SK-N-MC (cell line): ENCODE data around the gene ATP8B1.

Experiments
- DNase-seq: peaks from one replicate; pipeline ENCODE4 v3.0.0-alpha.2; 2011; ENCODE audit warnings: low read depth, low spot score
- H3K27ac ChIP-seq: fragments of 200-600 bp; sonication (generic); 2 replicates; pipeline ENCODE4 v1.5.1; 2016; ENCODE audit warnings: mixed run types
- H3K36me3 ChIP-seq: fragments of 200-600 bp; sonication (generic); 2 replicates; pipeline ENCODE4 v1.6.1; 2017; ENCODE audit warnings: antibody characterized with exemption, low read length, mixed read lengths; ENCODE audit not compliant: insufficient read depth
- H3K4me3 ChIP-seq: fragments of 200-600 bp; sonication (generic); 2 replicates; pipeline ENCODE4 v1.5.1; 2016
- H3K9ac ChIP-seq: fragments of 200-600 bp; sonication (generic); 2 replicates; pipeline ENCODE4 v1.8.0; 2017; ENCODE audit warnings: mixed run types, mixed read lengths; ENCODE audit not compliant: insufficient read length
- H3K9me3 ChIP-seq: fragments of 200-600 bp; sonication (generic); 2 replicates; pipeline ENCODE4 v1.6.1; 2017; ENCODE audit warnings: low read depth, mild to moderate bottlenecking, antibody characterized with exemption, low read length, moderate library complexity, mixed read lengths
- EZH2 ChIP-seq: fragments of 200-600 bp; sonication (generic); IDR thresholded peaks from one replicate; pipeline ENCODE4 v1.6.1; 2017; ENCODE audit warnings: antibody characterized with exemption
- FOXP2 ChIP-seq: optimal IDR thresholded peaks from 2 replicates; pipeline ENCODE3; 2011; ENCODE audit warnings: mild to moderate bottlenecking, moderate library complexity; ENCODE audit not compliant: insufficient read depth; ENCODE audit errors: extremely low read length, control extremely low read depth
- POLR2AphosphoS5 ChIP-seq: IDR thresholded peaks from 2 replicates; pipeline ENCODE4 v1.6.1; 2012; ENCODE audit warnings: mild to moderate bottlenecking, low read depth, low read length, borderline replicate concordance

Gene ATP8B1

GRCh38 chr18:57802213-57803102 lies 657 bp downstream of the ATP8B1 start:
- Histone ChIP-seq H3K27ac (no peak overlapping the region), H3K9ac (no peak overlapping the region), H3K4me3 (no peak overlapping the region), H3K9me3 (no peaks in the 10 kb centered on the region), H3K36me3 (no peaks in the 10 kb centered on the region)
- TF ChIP-seq FOXP2 (no peak), POLR2AphosphoS5 (no peak), EZH2 (no peak)
- no peak for DNase-seq

DNA sequence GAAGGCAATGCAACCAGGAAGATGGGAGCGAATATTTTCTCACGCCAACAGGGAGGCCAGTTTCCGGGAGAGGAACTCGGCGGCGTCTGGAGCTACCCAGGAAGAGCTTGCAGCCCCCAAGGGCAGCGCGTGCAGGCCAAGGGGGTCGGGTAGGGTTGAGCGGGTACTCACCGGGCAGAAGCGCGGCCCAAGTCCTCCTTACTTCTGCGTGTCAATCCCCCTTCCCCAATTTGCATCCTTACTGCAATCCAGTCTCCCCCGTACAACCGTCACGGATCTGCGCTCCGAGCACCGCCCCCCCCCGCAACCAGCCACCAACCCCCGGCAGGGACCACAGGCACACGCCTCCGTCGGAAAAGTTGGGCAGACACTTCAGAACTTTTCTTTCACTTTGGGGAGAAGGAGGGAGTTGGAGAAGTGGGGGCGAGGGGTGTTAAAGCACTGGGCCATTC lies 1.3 kb downstream of the ATP8B1 start:
- Histone ChIP-seq H3K27ac (no peak overlapping the region), H3K9me3 (no peaks in the 10 kb centered on the region), H3K4me3 (no peak overlapping the region), H3K9ac (no peak overlapping the region), H3K36me3 (no peaks in the 10 kb centered on the region)
- TF ChIP-seq FOXP2 (no peak), EZH2 (no peak), POLR2AphosphoS5 (no peak)
- no peak for DNase-seq

DNA sequence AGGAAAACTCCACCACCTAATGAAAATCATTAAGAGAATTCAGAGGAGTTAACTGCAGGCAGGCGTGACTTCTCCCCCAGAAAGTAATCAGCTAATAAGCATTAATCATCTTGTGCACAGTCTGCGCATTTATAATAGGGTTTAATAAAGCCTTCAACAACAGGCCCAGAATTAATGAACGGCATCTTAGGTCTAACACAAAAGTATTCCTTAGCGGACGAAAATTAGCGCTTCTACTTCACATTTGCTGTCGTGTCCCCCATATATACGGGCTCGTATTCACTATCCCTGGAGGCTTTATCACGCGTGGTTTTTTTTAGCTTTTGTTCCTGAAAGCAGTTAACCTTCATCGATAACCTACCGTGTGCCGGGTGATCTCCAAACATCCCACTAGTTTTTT lies 1.8 kb downstream of the ATP8B1 start:
- DNase-seq, result no peak
- H3K36me3 ChIP-seq, result no peaks in the 10 kb centered on the region
- no peaks in the 10 kb centered on the region for H3K9me3 ChIP-seq
- no peak overlapping the region for H3K27ac ChIP-seq
- no peak overlapping the region for H3K4me3 ChIP-seq
- H3K9ac ChIP-seq, result no peak overlapping the region
- no peak for TF ChIP-seq POLR2AphosphoS5
- no peak for TF ChIP-seq FOXP2
- no peak for TF ChIP-seq EZH2

- TF ChIP-seq FOXP2 (no peak), EZH2 (no peak), POLR2AphosphoS5 (no peak)
- Histone ChIP-seq H3K27ac (no peak overlapping the region), H3K9ac (no peak overlapping the region), H3K9me3 (no peaks in the 10 kb centered on the region), H3K4me3 (no peak overlapping the region), H3K36me3 (no peaks in the 10 kb centered on the region)
- DNase-seq, result no peak
These were observed 4.3 kb downstream of the ATP8B1 start for GRCh38 chr18:57798713-57799373.

- H3K4me3 ChIP-seq, result no peak overlapping the region
- TF ChIP-seq EZH2 (no peak), POLR2AphosphoS5 (no peak), FOXP2 (no peak)
- no peak overlapping the region for H3K9ac ChIP-seq
- H3K27ac ChIP-seq, result no peak overlapping the region
- no peaks in the 10 kb centered on the region for H3K36me3 ChIP-seq
- no peaks in the 10 kb centered on the region for H3K9me3 ChIP-seq
- DNase-seq, result no peak
These were observed 5.9 kb downstream of the ATP8B1 start for GRCh38 chr18:57797209-57797651.

- no peak overlapping the region for H3K4me3 ChIP-seq
- no peak for TF ChIP-seq FOXP2
- TF ChIP-seq POLR2AphosphoS5, result no peak
- TF ChIP-seq EZH2, result no peak
- DNase-seq, result no peak
These were observed 8.0 kb downstream of the ATP8B1 start for GRCh38 chr18:57794951-57795728.

DNA sequence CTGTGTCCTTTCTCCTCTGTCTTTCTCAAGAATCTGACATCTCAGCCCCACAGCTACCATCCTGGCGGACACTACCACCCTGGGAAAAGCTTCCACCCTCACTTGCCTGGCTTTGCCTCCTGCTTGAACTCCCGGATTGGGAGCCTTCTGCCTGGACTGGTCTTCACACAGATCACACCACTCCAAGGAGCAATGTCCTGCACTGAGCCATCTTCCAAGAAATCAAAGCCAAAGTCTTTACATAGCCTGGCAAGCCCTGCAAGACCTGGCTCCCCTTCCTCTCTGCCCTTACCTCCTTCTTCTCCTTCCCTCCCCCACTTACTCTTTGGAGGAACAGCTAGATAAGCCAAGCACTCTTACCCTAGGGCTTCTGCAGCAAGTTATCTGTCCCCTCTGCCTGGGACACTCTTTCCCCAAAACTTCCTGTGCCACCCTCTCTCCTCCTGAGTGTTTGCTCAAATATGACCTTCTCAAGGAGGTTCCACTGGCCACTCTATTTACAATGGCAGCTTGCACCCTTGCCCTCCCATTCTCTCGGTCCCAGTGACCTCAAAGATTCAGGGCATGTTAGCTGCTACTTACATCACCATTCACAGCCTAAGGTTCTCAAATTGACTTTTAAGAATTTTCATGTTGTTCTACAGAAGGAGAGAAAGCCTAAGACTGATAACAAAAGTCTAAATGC lies 9.7 kb downstream of the ATP8B1 start:
- H3K9me3 ChIP-seq, result no peaks in the 10 kb centered on the region
- no peak overlapping the region for H3K27ac ChIP-seq
- DNase-seq, result no peak
- no peak overlapping the region for H3K9ac ChIP-seq
- TF ChIP-seq EZH2 (no peak), FOXP2 (no peak), POLR2AphosphoS5 (no peak)
- H3K36me3 ChIP-seq, result no peaks in the 10 kb centered on the region
- H3K4me3 ChIP-seq, result no peak overlapping the region

More at GRCh38 chr18:57794951-57795728, 8.0 kb downstream of the ATP8B1 start:
- no peak overlapping the region for H3K9ac ChIP-seq
- H3K27ac ChIP-seq, result no peak overlapping the region
- H3K36me3 ChIP-seq, result no peaks in the 10 kb centered on the region
- H3K9me3 ChIP-seq, result no peaks in the 10 kb centered on the region
